NCI-H2196 treated with DMSO at 0.1 percent for 48 hours (cell line): ENCODE data around the gene WNK1.
"Not testable (repeated sequence)": the region's sequence is repeated elsewhere in the genome, so short reads cannot be mapped to it uniquely, and the experiment has no call there.

Experiments used
- DNase-seq: peaks from one replicate; lab custom pipeline; 2025; ENCODE audit not compliant: unreplicated experiment; lab: John Stamatoyannopoulos, UW

WNK1 gene

GRCh38 chr12:810671-811415 is 58.5 kb downstream of the WNK1 start:
- no peak for DNase-seq

GRCh38 chr12:812950-813349 is 60.6 kb downstream of the WNK1 start:
- no peak for DNase-seq

DNA sequence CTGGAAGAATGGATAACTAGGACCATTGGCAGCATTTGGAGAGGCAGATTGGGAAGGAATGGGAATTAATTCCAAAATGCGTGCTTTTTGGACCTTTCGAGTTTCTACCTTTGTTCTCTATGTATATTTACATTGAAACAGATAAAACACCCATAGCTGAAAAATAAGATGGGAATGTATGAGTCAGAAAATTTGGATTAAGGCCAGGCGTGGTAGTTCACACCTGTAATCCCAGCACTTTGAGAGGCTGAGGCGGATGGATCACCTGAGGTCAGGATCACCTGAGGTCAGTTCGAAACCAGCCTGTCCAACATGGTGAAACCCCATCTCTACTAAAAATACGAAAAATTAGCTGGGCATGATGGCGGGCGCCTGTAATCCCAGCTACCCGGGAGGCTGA is 65.1 kb downstream of the WNK1 start:
- not testable (repeated sequence) for DNase-seq

DNA sequence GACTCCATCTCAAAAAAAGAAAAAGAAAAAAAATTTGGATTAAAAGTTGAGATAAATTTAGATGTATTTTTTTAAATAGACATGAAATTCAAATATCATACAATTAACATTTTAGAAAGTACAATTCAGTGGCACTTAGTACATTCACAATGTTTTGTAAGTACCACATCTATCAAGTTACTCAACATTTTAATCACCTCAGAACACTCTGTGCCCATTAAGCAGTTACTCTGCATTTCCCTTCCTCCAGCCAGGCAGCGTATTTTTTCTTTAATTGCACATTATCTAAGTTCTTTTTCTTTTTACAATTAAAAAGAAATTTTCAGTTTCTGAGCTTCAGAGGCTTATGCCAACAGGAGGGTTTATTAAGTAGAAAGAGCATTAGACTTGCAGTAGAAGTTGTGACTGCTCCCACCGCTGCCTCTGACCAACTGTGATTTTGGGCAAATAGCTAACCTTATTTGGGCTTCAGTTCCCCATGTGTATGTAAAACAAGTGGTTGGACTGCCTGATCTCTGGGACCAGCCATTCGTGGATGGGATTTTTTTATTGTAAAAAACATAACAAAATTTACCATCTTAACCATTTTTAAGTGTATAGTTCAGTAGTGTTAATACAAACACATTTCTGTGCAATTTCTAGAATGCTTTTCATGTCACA is 65.7 kb downstream of the WNK1 start:
- no peak for DNase-seq

- no peak for DNase-seq
Observed at GRCh38 chr12:818733-819132, 66.4 kb downstream of the WNK1 start.

DNA sequence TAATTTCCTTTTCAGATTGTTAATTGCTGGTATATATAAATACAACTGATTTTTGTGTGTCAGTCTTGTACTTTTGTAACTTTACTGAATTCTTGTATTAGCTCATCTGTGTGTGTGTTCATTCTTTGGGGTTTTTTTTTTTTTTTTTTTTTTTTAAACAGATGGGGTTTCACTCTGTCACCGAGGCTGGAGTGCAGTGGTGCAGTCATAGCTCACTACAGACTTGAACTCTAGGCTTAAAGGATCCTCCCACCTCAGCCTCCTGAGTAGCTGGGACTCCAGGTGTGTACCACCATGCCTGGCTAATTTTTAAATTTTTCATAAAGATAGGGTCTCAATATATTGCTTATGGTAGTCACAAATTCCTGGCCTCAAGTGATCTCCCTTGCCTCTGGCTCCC is 68.0 kb downstream of the WNK1 start:
- DNase-seq = no peak

DNA sequence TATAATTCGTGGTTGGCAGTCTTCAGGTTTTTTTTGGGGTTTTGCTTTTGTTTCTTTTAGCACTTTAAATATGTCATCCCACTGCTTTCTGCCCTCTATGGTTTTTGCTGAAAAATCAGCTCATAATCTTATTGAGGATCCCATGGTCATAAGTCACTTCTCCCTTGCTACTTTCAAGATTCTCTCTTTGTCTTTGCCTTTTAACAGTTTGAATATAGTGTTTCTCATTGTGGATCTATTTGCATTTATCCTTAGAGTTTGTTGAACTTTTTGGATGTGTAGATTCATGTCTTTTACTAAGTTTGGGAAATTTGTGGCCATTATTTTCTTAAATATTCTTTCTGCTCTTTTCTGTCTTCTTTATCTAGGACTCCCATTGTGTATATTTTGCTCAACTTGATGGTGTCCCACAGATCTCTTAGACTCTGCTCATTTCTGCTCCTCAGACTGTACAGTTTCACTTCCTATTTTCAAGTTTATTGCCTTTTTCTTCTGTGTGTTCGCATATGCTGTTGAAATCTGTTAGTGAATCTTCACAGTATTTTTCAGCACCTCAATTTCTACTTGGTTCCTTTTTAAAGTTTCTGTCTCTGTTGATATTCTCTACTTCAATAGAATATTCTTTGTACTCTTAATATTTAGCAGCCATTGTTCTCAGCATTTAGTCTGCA is 70.8 kb downstream of the WNK1 start:
- DNase-seq = no peak

- no peak for DNase-seq
Observed at GRCh38 chr12:826331-826730, 74.0 kb downstream of the WNK1 start.

DNA sequence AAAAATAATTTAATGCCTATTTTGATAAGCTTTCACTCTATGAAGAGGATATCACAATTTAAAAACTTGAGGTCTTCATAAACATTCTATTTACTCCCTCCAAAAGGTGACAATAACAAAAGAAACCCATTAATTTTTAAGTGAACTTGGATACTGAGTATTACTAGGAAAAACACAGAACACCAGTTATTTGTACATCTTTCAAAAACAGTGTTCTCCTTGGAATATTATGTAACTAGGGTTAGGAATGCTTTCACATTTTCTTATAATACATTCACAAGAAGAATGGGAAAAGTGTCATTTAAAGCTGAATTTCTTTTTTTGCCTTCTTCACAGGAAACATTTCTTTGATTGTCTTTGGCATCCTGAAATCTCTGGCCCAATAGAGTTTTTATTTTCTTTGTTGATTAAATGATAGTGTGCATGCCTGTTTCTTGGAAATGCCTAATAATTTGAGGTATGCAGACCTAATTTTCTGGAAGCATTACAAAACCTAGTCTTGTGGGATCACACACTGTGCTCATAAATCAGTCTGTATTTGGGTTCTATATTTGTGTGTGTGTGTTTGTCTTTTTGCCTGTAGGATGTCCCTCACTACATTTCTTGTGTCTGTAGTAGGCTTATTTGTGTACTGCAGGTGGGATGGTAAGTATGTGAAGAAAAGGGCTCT is 76.5 kb downstream of the WNK1 start:
- DNase-seq = no peak

DNA sequence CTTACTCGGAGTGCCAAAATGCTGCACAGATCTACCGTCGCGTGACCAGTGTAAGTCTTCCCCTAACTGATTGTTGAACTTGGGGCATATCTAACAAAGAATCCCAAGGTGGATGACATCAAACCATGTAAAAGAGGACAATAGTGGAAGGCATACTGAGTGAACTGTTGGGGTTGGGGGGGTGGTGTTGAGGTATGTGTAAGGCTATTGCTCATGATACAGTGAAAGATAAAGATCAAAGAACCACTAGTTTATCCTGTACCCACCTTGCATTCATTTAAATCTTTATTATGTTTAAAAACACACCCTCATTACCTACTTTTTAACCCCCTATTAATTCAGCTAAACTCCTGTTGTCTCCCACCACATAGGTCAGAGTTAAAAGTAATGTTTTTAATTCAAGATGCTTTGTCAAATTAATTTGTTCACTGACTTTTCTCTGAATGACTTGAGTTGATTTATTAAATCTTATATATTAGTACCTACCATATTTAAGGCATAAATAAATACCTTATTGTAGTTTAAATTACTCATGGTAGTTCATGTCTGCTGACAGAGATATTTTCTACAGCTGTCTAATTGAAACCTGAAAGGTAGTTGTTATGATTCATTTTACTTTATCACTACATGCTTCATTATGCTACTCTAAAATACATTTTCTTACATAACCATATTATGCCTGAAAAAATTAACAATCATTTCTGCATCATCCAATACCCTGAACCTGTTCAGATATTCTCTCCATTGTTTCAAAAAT is 77.9 kb downstream of the WNK1 start:
- no peak for DNase-seq

- no peak for DNase-seq
Observed at GRCh38 chr12:835754-836518, 83.6 kb downstream of the WNK1 start.

DNA sequence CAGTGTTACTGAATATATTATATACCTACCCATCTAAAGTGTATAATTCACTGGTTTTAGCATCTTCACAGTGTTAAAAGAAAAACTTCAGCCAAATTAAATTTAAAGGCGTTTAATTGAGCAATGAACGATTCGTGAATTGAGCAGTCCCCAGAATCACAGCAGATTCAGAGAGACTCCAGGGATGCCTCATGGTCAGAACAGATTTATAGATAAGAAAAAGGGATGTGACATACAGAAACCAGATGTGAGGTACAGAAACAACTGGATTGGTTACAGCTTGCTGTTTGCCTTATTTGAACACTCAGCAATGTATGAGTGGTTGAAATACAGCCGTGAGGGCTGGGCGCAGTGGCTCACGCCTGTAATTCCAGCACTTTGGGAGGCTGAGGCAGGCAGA is 84.6 kb downstream of the WNK1 start:
- no peak for DNase-seq

DNA sequence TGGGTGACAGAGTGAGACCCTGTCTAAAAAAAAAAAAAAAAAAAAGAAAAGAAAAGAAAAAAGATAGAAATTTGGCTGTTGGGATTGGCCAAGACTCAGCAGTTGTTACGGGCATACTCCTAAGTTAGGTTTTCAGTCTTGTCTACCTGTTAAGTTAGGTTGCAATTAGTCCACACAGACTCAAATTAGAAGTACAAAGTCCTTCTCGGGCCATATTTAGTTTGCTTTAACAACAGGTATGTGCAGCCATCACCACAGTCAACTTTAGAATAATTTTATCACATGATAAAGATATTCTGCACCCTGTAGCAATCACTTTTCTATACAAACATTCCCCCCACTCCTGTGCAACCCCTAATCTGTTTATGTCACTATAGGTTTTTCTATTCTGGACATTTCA is 85.2 kb downstream of the WNK1 start:
- no peak for DNase-seq

GRCh38 chr12:843609-844008 is 91.2 kb downstream of the WNK1 start:
- DNase-seq = no peak

DNA sequence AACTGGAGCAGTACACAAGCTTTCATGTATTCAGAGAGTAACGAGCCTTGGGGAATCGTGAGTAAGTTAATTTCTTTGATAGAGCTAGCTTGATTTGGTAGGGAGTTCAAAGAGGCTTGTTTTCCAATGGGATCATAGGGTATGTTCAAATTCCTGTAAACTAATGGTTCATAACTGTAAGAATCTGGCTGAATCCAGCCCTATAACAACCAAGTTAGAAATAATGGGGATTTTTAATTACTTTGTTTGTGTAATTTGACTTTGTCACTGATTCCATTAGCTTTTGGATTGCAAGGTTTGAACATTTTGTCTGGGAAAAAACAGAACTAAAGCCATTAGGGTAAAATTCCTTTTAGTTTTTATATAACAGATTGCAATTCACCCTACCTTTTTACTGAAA is 94.0 kb downstream of the WNK1 start:
- DNase-seq = no peak

DNA sequence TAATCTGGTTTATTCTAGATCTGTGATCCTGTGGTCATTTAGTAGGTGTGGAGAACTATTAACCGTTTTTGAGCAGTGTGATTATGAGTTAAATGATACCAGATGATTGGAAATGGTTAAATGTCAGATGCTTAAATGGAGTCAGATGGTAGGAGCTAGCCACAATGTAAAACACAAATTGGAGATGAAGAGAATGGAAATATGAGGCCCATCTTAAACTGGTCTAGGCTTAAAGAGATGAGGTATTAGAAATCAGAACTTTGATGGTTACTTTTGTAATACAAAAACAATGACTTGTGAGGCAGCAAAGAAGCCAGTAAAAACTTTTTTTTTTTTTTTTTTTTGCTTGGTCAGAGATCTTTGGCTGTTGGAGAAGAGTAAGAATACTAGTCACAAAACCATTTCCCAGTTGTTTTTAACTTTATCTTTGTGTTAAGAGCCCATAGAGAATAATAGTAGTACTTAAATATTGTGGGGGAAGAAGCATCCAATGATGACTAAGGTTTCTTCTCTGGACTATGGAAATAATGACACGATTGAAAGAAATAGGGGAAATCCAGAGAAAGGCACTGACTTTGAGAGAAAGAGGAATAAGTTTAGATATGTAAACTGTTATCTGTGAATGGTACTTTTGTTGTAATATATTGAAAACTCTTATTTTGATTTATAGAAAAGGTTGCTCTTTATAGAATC is 95.9 kb downstream of the WNK1 start:
- DNase-seq = no peak

- no peak for DNase-seq
Observed at GRCh38 chr12:848882-849527, 96.6 kb downstream of the WNK1 start.

- not testable (repeated sequence) for DNase-seq
Observed at GRCh38 chr12:849733-850437, 97.5 kb downstream of the WNK1 start.

DNA sequence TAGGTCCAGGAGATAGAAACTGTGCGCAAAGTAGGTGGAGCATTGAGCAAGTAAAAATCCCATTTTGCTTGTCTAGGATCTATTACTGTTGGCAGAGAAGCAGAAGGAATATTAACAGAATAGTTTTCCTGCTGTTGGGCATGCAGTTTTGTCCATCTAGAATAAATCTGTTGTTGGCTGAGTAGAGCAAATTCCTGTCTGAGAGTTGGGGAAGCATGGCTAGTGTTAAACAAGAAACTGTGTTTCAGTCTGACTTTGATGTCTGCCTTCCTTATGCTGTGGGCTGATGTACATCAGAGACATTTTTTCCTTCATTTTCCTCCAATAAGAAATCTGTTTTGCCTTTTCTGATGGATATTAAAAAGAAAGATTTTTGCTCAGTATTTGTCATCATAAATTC is 99.0 kb downstream of the WNK1 start:
- no peak for DNase-seq
